ENCODE data around the gene PHEX.

PHEX gene

DNA sequence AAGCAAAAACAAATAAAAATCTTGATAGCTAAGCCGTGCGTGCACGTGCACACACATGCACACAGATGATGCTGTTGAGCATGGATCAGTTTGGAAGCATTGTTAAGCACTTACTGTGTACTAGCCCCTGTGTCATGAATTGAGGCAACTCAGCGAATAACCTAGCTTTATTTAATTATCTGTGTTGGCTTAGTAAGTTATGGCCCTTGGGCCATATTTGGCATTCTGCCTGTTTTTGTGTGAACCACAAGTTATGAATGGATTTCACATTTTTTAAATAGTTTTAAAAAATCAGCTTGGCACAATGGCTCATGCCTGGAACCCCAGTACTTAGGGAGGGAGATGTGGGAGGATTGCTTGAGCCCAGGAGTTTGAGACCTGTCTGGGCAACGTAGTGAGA lies 126.9 kb downstream of the PHEX start:
- DNase-seq: no peak

DNA sequence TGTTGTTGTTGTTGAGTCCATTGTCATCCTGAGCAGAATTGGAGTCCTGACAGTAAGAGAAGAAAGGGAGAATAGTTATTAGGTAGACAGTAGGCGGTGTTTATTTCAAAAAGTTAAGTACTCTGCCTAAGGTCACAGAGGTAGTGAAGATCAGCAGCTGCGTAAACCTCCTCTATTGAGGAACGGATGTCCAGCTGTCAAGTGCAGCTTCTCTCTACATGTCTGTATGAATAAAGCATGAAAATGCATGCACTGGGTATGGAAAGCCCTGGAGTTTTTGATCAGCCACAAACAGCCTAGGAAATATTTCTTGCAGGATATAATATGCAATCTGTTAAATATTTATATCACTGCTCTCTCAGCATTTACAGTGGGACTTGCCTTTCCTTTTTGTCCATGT lies 131.2 kb downstream of the PHEX start:
- DNase-seq: no peak

DNA sequence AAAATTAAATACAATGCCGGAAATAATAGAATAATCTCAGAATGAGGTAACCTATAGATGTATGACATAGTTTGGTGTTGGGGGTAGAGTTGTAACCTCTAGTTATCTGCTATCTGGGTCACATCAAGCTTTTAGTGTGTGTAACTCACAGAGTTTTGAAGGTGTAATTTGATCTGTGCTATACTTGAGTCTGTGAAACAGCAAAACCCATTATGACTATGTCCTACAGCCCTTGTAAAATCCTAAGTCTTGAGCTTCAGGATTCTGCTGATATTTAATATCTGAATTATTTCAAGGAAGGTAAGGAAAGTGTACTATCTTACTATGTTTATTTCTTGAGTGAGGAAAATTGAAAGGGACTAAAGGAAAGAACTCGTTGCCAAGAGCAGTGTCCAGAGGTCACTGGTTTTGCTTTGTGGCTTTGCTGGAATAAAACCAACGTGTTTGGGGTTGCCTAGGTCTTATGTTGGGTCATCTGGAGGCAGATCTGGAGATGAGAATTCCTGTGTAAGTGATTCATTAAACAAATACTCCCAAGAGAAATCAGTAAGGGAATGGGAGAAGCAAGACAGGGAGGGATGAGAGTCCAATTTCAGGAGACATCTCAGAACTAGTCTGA lies 132.8 kb downstream of the PHEX start:
- DNase-seq: no peak

DNA sequence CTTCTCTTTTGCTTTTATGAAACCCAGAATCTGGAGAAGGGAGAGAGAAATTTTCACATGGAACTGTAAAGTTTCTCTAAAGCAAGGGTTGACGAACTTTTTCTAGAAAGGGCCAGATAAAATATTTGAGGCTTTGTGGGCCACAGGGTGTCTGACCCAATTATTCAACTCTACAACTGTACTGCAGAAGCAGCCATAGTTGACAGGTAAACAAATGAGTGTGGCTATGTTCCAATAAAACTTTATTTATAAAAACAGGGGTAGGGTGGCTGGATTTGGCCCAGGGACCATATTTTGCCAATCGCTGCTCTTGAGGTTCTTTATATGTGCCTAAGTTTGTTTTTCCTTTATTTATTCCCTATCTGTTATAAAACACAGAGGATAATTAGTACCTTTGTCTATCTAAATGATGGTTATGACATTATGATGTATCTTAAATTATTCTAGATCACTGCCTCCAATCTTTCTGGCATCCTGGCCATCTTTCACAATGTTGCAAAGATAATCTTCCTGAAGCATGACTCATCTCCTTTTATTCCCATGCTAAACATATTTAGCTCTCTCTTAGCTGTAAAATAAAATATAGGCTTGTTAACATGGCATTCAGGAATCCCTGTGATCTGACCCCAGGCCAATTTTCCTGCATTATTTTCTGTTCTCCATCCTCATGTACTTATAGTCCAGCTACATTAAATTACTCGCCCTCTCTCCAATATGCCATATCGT lies 133.8 kb downstream of the PHEX start:
- no peak for DNase-seq

DNA sequence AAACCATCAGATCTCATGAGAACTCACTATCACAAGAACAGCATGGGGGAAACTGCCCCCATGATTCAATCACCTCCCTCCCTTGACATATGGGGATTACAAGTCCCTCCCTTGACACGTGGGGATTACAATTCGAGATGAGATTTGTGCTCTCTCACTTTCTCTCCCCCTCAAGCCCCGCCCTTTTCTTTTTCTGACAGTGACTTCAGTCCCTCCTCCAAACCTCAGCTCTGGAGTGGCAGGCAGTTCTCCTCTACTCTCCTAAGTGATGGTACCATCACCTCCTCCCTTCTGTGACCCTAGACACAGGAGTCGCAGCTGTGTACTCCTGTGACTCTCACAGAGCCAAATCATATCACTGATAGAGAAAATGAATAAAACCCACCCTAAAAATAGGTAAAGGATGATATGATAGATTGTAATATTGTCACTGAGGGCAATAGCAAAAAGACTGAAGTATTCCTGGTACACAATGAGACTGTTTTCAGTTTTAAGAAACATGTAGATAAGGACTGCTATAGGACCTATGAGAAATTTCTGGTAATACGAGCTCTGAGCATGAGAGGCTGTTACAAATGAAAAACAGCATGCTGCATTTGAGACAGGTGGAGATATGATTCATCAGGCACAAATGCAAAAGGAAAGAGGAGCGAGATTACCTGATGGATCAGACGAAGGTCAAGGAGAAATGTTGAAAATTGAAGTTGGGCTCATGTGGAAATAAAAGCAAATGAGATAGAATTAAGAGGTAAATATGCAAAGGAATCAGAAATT lies 139.3 kb downstream of the PHEX start:
- DNase-seq: no peak

DNA sequence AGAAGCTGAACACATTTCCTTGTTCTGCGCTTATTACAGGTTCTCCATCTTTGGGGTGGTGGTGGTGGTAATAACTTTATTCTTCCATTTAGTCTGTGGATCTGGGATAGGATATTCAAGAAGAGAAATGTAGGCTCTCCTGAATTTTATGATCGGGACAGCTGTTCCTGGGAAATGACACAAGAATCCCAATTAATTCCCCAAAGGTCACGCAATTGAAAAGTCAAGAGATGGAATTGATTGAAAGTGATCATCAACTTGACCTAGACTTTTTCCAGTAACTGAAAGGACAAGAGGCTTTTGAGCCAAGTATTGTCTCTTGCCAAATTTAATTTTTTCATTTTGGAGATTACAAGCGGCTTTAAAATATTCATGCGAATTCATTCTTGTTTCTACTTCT lies 141.8 kb downstream of the PHEX start:
- no peak for DNase-seq

DNA sequence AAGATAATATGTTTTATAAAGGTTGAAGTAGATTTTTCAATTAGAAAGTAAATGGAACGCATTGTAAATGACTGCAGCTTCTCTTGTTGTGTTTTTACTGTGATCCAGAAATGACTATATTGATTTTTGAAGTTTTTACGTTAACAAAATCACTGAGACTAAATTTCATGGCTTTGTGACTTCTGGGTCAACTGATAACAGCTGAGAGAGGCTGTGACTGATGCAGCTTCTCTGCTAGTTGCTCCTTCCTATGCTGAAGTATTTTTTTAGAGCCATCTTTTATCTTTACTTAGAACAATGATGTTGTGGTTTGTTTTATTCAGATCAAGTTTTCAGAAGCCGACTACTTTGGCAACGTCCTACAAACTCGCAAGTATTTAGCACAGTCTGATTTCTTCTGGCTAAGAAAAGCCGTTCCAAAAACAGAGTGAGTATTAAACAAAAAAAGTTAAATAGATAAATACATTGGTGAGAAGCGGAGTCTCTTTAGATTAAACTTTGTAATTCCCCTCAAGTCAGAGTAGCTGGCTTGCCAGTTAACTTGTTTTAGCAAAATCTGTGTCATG lies 145.9 kb downstream of the PHEX start:
- no peak for DNase-seq

DNA sequence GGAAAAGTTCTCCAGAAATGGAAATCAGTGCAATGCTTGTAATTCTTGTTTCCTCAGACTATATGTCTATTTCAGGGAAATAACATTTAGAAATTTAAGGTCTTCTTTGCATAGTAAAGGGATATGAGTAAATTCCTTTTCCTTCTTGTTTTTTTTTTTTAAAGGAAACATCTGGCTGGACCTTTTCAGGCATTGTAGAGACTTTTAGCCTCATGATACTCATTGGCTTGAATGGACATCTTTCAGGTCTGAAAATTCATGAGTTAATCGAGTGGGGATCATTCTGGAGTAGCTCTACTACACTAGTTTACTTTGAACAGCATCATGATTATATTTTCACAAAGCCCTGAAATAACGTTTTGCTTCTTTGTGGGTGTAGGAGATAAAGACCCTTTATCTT lies 152.0 kb downstream of the PHEX start:
- DNase-seq: no peak

DNA sequence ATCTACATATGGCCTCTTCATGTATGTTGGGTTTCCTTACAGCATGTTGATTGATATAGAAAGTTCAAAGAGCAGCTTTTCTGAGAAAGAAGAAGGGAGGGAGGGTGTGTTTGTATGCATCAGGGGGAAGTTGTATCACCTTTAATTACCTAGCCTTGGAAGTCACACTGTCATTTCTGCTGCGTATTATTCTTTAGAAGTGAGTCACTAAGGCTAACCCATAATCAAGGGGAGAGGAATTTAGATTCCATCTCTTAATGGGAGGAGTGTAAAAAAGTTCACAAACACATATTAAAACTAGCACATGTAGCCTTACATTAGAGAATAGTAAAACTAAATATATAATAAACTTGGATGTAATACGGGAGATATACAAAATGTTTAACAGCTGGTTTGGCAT lies 154.0 kb downstream of the PHEX start:
- no peak for DNase-seq

DNA sequence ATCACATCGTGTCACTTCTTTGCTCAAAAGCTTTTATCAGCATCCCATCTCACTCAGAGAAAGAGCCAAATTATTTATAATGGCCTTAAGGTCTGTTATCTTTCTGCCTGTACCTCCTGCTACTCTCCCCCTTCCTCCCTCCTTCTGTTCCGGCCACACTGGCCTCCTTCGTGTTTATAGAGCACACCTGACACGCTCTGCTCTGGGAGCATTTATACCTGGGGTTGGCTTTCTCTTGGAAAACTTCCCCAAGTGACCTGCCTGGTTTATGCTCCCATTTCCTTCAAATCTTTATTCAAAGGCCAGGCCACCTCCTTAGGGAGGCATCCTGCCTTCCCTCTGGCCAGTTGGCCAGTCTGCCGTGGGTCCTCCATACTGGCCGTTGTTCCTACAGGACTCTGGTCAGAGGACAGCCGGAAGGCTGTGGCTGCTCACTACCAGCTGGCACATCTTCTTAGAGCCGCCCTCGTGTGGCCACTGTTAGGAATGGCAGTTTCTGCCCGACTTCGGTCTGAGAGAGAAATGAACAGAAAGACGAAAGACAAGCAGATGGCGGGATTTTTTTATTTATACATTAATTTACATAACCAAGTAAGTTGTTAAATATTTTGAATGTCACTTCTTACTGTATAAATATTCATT lies 160.4 kb downstream of the PHEX start:
- DNase-seq: peak; percentile 32

DNA sequence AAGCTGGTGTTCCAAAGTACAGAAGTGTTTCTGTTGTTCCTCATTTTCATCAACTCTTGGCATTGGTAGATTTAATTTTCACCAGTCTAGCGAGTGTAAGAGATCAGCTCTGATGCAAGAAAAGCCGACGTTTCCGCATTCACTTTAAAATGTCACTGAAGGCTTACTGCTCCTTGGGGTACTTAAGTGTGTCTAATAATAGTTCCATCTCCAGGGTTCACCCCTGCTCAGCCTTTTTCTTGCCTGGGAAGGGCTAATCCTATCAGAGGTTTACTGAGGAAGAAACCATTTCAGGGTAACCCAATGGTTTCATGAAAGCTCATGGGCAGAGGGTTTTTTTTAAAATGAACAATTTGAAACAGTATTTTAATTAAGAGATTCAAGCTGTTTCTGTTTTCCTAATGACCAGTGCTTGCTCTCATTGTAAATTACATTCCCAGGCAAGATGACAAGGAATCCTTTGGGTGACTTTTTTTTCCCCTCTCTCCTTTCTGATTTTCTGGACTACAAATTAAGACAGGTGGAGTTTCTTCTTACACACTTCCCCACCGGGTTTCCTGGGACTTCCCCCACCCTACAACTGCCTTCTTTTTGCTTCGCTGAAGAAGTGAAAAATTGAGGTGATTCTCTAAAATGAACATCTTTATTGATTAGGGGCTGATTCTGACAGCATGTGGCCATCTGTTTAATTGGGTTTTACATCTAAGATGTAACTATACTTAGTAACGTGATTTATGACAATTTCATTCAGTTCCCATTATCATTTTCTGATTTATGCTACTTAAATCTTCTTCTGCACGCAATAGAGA lies 161.9 kb downstream of the PHEX start:
- no peak for DNase-seq

DNA sequence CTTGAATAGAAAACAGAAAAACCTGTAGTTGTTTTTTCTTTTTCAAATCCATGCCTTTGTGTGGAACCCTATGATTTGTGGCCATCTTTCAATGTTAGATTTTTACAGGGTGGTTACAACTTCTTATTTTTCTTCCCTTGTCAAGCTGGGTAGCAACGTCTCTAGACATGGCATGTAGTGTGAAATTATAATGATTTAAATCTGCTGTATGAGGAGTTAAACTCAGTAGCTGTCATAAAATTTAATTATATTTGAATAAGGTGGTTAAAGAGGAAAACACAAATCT lies 162.5 kb downstream of the PHEX start:
- no peak for DNase-seq

DNA sequence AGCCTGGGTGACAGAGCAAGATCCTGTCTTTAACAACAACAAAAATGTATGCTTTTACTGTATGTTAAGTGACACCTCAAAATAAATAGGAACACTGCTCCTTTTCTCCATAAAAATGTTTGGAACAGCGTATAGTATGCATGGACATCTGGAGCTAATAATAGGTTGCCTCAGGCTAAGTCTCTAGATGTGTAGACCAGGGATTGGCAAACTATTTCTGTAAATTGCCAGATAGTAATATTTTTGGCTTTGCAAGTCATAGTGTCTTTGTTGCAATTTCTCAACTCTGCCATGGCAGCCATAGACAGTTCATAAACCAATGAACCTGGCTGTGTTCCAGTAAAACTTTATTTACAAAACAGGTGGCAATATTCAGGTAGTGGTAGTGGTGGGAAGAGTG lies 164.0 kb downstream of the PHEX start:
- no peak for DNase-seq

DNA sequence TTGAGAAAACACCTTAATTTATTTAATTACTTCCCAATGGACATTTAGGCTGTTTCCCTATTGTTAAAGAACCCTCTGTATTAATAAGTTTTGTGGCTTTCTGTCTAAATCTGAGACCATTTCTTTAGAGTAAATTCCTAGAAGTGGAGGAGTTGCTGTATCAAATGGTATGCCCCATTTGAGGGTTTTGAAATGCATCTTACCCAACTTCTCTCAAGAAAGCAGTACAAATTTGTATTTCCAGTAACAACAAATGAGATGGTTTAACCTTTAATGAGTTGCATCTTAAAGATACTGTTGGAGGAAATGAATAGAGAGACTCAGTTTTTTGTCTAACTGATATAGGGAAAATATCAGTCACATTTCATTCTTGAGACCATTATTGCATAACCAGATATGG lies 170.1 kb downstream of the PHEX start:
- DNase-seq: no peak

DNA sequence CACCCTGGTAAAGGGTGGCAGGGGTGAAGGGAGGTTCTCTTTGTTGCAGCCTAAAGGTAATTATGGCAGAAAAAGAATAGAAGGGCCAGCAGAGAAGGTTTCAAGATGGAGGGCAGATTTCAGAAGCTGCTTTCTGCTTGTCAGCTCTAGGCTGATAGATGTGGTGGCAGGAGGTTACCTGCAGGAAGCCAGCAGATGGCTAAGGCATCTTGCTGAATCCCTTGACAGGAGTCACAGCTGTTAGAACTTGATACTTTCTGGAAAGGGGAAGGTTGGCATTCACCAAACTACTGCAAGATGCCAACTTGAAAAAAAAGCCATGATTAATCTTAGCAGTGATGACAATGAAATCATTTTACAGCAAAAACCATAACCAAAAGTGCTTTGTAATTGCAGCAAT lies 171.1 kb downstream of the PHEX start:
- DNase-seq: no peak

DNA sequence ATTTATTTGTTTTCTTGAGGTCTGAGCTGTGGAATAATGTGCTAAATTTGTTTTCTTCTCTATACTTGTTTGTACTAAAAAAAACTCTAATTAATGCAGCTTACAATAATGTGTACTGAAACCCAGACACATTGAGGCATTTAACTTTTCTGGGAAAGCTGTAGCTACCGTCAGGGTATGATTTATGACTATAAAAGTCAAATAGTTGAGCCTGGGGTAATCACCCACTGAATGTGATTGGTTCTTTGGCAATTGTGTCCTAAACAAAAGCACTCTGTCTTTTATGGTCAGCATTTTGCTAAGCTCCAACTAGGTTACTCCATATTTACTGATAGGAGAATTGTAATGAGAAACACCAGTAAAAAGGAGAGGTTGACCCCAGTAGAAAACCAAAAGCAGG lies 174.7 kb downstream of the PHEX start:
- DNase-seq: no peak

DNA sequence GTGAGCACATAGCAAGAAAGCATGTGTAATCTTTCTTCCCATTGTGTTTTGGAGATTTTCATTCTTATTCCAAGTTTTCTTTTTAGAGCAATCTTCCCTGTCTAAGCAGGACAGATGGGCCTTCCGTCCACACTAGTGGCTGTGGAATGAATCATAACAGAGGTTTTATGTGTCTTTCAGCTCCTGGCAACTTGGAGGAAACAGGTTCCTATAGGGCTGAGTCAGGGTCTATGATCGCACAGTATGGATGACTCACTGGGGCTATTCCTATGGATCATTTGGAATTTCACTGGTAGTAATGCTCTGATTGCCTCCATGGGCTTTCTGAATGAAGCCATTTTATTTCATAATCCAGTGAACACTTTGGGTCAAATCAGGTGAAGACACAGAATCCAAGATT lies 188.8 kb downstream of the PHEX start:
- no peak for DNase-seq

DNA sequence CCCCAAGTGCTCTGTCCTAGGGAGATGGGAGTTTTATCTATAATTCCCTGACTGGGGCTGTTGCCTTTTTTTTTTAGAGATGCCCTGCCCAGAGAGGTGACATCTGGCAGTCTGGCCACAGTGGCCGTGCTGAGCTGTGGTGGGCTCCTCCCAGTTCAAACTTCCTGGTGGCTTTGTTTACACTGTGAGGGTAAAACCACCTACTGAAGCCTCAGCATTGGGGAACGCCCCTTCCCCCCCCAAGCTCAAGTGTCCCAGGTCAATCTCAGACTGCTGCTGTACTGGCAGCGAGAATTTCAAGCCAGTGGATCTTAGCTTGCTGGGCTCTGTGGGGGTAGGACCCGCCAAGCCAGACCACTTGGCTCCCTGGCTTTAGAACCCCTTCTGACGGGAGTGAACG lies 202.3 kb downstream of the PHEX start:
- DNase-seq: no peak

DNA sequence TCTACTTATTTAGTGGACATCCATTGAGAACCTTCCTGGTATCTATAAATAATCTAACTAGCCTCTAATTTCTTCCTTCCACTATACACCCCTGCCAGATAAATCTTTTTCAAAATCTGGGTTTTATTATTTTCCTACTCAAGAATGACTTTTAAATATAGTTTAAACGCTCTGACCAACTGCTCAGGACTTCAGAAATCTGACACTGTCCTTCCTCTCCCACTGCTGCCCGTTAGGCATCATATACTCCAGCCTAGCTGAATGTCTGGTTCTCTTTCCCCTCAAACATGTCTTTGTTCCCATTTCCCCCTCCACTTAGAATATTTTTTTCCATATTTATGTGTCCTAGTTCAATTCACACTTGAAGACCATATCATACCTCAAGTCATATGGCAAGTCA lies 205.4 kb downstream of the PHEX start:
- DNase-seq: no peak

DNA sequence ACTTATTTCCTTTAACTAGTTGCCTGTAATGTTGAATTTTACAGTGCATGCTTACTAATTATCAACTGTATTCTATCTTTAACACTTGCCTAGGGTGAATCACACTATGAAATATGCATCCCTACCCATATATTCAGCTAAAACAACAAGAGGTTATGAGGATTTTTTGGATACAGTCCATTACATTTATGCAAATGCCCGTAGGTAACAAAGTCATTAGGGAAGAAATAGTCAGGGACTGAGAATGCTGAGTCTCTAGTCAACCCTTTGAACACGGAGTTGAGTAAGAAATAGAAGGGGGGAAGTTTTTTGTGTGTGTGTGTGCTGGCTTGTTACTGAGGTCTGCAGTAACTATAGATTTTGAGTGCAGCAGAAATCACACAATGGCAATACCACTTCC lies 214.5 kb downstream of the PHEX start:
- no peak for DNase-seq

DNA sequence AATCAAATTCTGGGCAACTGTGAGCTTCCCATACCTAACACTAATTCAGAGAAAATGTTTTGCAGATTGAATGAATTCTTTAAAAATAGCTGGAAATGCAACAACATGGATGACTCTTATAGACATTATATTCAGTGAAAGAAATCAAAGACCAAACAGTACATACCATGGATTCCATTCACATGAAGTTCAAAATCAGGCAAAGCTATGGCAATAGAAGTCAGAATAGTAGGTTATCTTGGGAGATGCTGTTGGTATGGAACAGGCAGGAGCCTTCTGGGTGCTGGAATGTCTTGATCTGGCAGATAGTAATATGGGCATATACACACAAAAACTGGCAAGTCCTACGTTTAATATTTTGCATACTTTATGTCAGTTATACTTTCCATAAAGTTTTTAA lies 215.0 kb downstream of the PHEX start:
- no peak for DNase-seq

DNA sequence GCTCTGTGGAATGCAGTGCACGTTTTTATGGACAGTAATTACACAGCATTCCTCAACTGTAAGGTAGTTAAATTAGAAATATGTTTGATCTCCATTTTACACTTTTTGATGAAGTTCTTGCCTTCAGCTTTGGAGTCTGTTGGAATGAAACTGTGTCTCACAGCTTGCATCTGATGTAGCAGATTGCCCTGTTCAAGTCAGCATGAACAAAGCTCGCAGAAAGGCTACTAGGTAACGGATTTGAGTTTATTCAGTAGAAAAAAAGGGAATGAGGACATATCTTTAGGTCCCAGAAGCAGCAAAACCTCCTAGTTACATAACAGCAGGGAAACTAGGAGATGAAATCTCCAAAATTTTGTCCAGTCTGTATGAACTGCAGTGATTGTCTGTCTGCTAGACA lies 216.3 kb downstream of the PHEX start:
- DNase-seq: no peak

DNA sequence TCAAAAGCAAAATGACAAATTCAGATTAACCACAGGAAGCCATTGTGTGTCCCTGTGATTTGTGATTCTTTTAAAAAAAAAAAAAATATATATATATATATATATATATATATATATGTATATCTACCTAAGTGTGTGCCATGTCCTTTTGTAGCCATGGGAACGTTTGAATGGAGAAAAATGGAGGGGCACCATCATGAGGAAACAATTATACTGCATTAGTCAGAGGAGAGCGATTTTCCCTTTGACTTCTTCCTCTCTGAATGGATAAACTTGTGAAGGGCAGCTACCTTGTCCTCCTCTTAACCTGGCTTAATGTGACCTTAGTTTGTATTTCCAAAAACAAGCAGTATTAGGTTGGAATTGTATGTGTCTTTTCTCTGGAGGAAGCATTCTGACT lies 217.2 kb downstream of the PHEX start:
- DNase-seq: no peak

Data from right hindlimb (tissue), 1 donor.